ENCODE measurements around the gene BUD31. TPM values are rescaled to one million over a fixed set of nuclear protein-coding genes. Genes with fewer than 3 reads are reported as not detected.

Gene BUD31
- total and polyA plus RNA-seq, 11 donors = 26.1 to 87.8 (median 47.4) TPM

- DNase-seq = peak in 1 of 5 donors; percentile 29
- ATAC-seq = no peak
- intact Hi-C loops (cut with DNase I) = no loop called here
- 71 to 85% (median 83%) methylated on average over 13 to 21 of the region's 21 CpGs for WGBS, 4 donors
- peaks cover 0 to 29% (median 15%) of the 10 kb centered on the region in 12 donors for H3K4me1 ChIP-seq
- TF ChIP-seq CTCF (IDR thresholded peaks at IDR 0.05) = no peak
- TF ChIP-seq POLR2A (IDR thresholded peaks at IDR 0.05) = no peak
- no peaks in the 10 kb centered on the region for H3K9me3 ChIP-seq
- H3K27me3 ChIP-seq = no peaks in the 10 kb centered on the region
- H3K27ac ChIP-seq = no peak overlapping the region
- H3K36me3 ChIP-seq = peaks cover 0 to 97% (median 76%) of the 10 kb centered on the region in 9 donors
- no peak overlapping the region for H3K4me3 ChIP-seq
Observed at GRCh38 chr7:99396418-99397296, 12.1 kb upstream of the BUD31 start.

- 75 to 84% (median 78%) methylated on average over 16 to 18 of the region's 18 CpGs for WGBS, 4 donors
- intact Hi-C loops (cut with DNase I) = no loop called here
- H3K36me3 ChIP-seq = peaks cover 0 to 97% (median 83%) of the 10 kb centered on the region in 9 donors
- H3K4me3 ChIP-seq = no peak overlapping the region
- TF ChIP-seq POLR2A (IDR thresholded peaks at IDR 0.05) = no peak
- no peak for TF ChIP-seq CTCF (IDR thresholded peaks at IDR 0.05)
- H3K4me1 ChIP-seq = peaks cover 0 to 24% (median 12%) of the 10 kb centered on the region in 12 donors
- no peaks in the 10 kb centered on the region for H3K27me3 ChIP-seq
- no peaks in the 10 kb centered on the region for H3K9me3 ChIP-seq
- no peak for ATAC-seq
- H3K27ac ChIP-seq = no peak overlapping the region
- peak in 1 of 5 donors; percentile 46 for DNase-seq
Observed at GRCh38 chr7:99397297-99397983, 11.3 kb upstream of the BUD31 start.

DNA sequence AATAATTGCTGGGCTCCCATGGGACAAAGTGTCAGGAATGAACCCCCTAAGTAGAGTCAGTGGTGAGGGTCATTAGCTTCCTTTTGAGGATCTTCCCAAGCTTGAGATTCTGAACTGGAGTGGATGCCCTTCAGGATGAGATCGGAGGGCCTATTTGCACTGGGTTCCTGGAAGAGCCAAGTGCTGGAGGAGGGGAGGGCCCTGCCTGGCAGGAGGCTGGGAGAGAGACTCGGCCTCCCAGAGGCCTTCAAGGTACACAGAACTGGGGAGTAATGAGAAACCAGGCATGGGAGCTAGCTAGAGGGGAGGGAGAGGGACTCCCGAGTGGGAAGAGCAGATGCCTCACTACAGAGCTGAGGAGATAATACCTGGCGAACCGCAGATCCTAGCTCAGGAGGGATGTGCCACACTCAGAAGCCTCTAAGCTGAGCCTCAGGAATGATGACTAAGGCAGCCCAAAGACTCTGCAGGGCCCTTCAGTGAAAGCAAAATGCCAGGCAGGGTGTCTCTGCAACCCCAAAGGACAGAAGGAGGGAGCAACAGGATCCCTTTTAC is 9.8 kb upstream of the BUD31 start:
- ATAC-seq (no peak), DNase-seq (peak in 1 of 5 donors; percentile 13)
- Histone ChIP-seq H3K27ac (peak overlapping the region in 1 of 12 donors; percentile 8), H3K36me3 (peaks cover 0 to 100% (median 96%) of the 10 kb centered on the region in 9 donors), H3K27me3 (no peaks in the 10 kb centered on the region), H3K9me3 (no peaks in the 10 kb centered on the region), H3K4me1 (peaks cover 0 to 9% (median under 1%) of the 10 kb centered on the region in 12 donors), H3K4me3 (no peak overlapping the region)
- intact Hi-C loops (cut with DNase I) = no loop called here
- 77 to 88% (median 81%) methylated on average over 5 of the region's 5 CpGs for WGBS, 4 donors
- TF ChIP-seq POLR2A (IDR thresholded peaks at IDR 0.05) = no peak
- TF ChIP-seq CTCF (IDR thresholded peaks at IDR 0.05) = no peak

DNA sequence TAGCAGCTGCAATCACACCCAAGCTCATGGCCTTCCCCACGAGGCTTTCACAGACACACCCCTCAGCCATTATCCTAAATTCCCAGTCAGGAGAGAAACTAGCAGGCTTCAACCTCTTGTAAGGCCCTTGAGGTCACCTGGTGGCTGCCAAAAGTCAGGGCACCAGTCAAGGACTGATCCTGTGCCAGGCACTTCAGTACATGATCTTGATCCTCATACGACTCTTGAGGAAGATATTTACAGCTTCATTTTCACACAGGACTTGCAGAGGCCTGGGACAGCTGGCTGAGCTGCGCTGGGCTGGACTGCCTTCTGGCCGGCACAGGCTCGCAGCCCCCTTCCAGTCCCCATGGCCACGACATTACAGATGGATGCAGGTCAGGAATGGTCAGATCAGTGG is 9.2 kb upstream of the BUD31 start:
- no peak for ATAC-seq
- H3K4me1 ChIP-seq = peaks cover 0 to 12% (median 2%) of the 10 kb centered on the region in 12 donors
- no peak overlapping the region for H3K4me3 ChIP-seq
- whole genome bisulfite sequencing, 4 donors = 66 to 79% (median 72%) methylated on average over 4 to 6 of the region's 6 CpGs
- H3K27ac ChIP-seq = no peak overlapping the region
- intact Hi-C loops (cut with DNase I) = no loop called here
- H3K9me3 ChIP-seq = no peaks in the 10 kb centered on the region
- peaks cover 0 to 100% (median 96%) of the 10 kb centered on the region in 9 donors for H3K36me3 ChIP-seq
- no peak for TF ChIP-seq CTCF (IDR thresholded peaks at IDR 0.05)
- no peak for TF ChIP-seq POLR2A (IDR thresholded peaks at IDR 0.05)
- no peaks in the 10 kb centered on the region for H3K27me3 ChIP-seq
- DNase-seq = peak in 1 of 5 donors; percentile 32
